DND-41 (cell line): Measurements from ENCODE around the gene GRM4.

Experiments used
- ATAC-seq: fragments of 200-7000 bp; cut with Tn5 transposase; 3 replicates; pipeline ENCODE4 v1.9.1; 2021; ENCODE audit warnings: low read depth; ENCODE audit not compliant: insufficient read depth
- DNase-seq: peaks from one replicate; pipeline ENCODE4 v3.0.0-alpha.2; 2020
- H2AFZ ChIP-seq: 2 replicates; pipeline ENCODE4 v1.6.0; 2012; ENCODE audit warnings: low read depth, low read length
- H3K27ac ChIP-seq: 2 replicates; pipeline ENCODE4 v1.5.1; 2012; ENCODE audit warnings: low read length, inconsistent platforms
- H3K27me3 ChIP-seq: fragments of 200-600 bp; sonication (generic); 2 replicates; pipeline ENCODE4 v1.6.0; 2012; ENCODE audit warnings: low read length, mild to moderate bottlenecking, inconsistent platforms; ENCODE audit not compliant: insufficient read depth, poor library complexity
- H3K36me3 ChIP-seq: 2 replicates; pipeline ENCODE4 v1.5.1; 2012; ENCODE audit warnings: low read length, inconsistent platforms; ENCODE audit not compliant: insufficient read depth
- H3K4me1 ChIP-seq: 2 replicates; pipeline ENCODE4 v1.5.1; 2012; ENCODE audit warnings: mild to moderate bottlenecking, low read length; ENCODE audit not compliant: insufficient read depth
- H3K4me2 ChIP-seq: 2 replicates; pipeline ENCODE4 v1.6.0; 2012; ENCODE audit warnings: mild to moderate bottlenecking, moderate library complexity, low read length, inconsistent platforms; ENCODE audit not compliant: insufficient read depth
- H3K4me3 ChIP-seq, 2 experiments: fragments of 200-600 bp in 1 of 2; shearing (Covaris generic) in 1 of 2; 2 replicates each; pipeline ENCODE4 v1.5.1; 2012 to 2016; ENCODE audit warnings: inconsistent platforms in 2 of 2, low read length in 2 of 2, mild to moderate bottlenecking in 2 of 2, low read depth in 1 of 2, moderate library complexity in 1 of 2
- H3K79me2 ChIP-seq: 2 replicates; pipeline ENCODE4 v1.6.0; 2012; ENCODE audit warnings: low read length, inconsistent platforms; ENCODE audit not compliant: insufficient read depth
- H3K9ac ChIP-seq: 2 replicates; pipeline ENCODE4 v1.6.0; 2012; ENCODE audit warnings: low read depth, mild to moderate bottlenecking, inconsistent platforms, low read length, moderate library complexity
- H3K9me3 ChIP-seq: 2 replicates; pipeline ENCODE4 v1.5.1; 2012; ENCODE audit warnings: low read length, moderate library complexity, mild to moderate bottlenecking, inconsistent platforms; ENCODE audit not compliant: insufficient read depth, severe bottlenecking
- H4K20me1 ChIP-seq: 2 replicates; pipeline ENCODE4 v1.6.0; 2012; ENCODE audit warnings: low read length; ENCODE audit not compliant: insufficient read depth
- CTCF ChIP-seq: IDR thresholded peaks from 2 replicates; pipeline ENCODE4 v1.5.1; 2012; ENCODE audit warnings: borderline replicate concordance, low read length, moderate library complexity, mild to moderate bottlenecking; ENCODE audit not compliant: poor library complexity, severe bottlenecking; ENCODE audit errors: extremely low read depth
- EZH2 ChIP-seq: IDR thresholded peaks from 3 replicates; pipeline ENCODE4 v1.6.1; 2012; ENCODE audit warnings: borderline replicate concordance, low read depth, mild to moderate bottlenecking, moderate library complexity, low read length, inconsistent platforms; ENCODE audit not compliant: severe bottlenecking

Gene GRM4

DNA sequence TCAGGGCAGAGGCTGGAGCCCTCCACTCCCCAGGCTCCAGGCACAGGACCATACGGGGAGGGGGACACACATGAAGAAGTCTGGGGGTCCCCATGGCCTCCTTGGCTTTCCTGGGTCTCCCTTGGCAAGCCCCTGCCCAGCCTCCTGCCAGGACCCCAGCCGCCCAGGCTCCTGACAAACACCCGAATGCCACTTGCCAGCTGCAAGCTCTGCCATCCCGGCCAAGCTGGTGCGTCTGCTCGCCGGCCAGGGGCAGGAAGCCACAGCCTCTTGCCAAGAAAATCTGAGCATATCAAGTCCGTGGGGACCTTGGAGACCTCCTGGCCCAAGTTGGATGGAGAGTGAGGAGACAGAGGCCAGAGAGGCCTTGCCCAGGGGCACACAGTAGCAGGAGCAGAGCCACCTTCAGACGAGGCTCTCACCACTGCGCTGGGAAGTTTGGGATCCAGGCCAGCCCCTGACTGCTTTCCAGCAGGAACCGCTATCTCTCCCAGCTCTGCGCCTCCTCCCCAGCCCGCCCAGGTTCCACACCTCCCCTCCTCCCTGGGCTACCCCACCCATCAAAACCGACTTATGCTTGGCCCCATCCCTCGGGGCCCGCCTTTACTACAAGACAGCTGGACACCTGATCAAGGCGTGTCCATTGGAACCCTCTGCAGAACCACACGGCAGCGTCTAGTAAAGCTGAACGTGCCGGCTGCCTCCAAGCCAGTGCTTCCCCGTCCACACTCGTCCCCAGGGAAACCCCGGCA is 80.2 kb downstream of the GRM4 start:
- peaks cover 12% of the 10 kb centered on the region for H3K27me3 ChIP-seq
- no peak for DNase-seq
- H3K4me1 ChIP-seq: no peaks in the 10 kb centered on the region
- no peaks in the 10 kb centered on the region for H3K36me3 ChIP-seq
- TF ChIP-seq EZH2: no peak
- no peak for TF ChIP-seq CTCF
- no peak for ATAC-seq
- H2AFZ ChIP-seq: no peak overlapping the region
- peaks cover 6% of the 10 kb centered on the region for H4K20me1 ChIP-seq
- H3K9me3 ChIP-seq: no peaks in the 10 kb centered on the region
- H3K27ac ChIP-seq: no peak overlapping the region
- H3K79me2 ChIP-seq: no peaks in the 10 kb centered on the region
- no peak overlapping the region for H3K9ac ChIP-seq
- no peak overlapping the region for H3K4me2 ChIP-seq
- no peak overlapping the region for H3K4me3 ChIP-seq

GRCh38 chr6:34064675-34065074 is 81.2 kb downstream of the GRM4 start:
- Histone ChIP-seq H3K9ac (no peak overlapping the region), H3K27ac (no peak overlapping the region), H3K4me2 (no peak overlapping the region), H3K4me1 (no peaks in the 10 kb centered on the region), H2AFZ (no peak overlapping the region), H3K4me3 (no peak overlapping the region), H3K79me2 (no peaks in the 10 kb centered on the region), H3K36me3 (no peaks in the 10 kb centered on the region), H3K9me3 (no peaks in the 10 kb centered on the region), H3K27me3 (peaks cover 12% of the 10 kb centered on the region), H4K20me1 (peaks cover 3% of the 10 kb centered on the region)
- ATAC-seq (no peak), DNase-seq (no peak)
- TF ChIP-seq EZH2: no peak

DNA sequence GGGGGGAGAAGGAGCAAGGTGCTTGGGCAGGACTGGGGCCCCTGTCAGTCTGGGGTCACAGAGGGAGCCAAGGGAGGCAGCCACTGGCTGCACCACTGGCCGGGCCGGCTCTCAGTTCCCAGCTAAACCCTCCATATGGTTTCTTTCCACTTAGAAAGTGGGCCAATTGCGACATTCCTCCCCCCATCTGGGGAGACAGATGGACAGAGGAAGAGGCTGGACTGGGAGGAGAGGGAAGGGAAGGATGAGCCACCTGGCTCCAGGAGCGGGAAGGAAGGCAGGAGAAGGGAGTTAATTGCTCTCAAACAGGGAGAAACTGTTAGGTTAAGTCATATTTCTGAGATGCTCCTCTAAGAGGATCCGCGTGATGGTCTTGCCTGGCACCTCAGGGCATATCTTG is 82.2 kb downstream of the GRM4 start:
- DNase-seq: no peak
- H2AFZ ChIP-seq: no peak overlapping the region
- H3K79me2 ChIP-seq: no peaks in the 10 kb centered on the region
- H3K4me3 ChIP-seq: no peak overlapping the region
- no peaks in the 10 kb centered on the region for H3K4me1 ChIP-seq
- no peak overlapping the region for H3K27ac ChIP-seq
- H3K9me3 ChIP-seq: no peaks in the 10 kb centered on the region
- peaks cover 12% of the 10 kb centered on the region for H3K27me3 ChIP-seq
- peaks cover 6% of the 10 kb centered on the region for H4K20me1 ChIP-seq
- no peaks in the 10 kb centered on the region for H3K36me3 ChIP-seq
- ATAC-seq: no peak
- TF ChIP-seq CTCF: no peak
- TF ChIP-seq EZH2: no peak
- H3K4me2 ChIP-seq: no peak overlapping the region
- no peak overlapping the region for H3K9ac ChIP-seq

DNA sequence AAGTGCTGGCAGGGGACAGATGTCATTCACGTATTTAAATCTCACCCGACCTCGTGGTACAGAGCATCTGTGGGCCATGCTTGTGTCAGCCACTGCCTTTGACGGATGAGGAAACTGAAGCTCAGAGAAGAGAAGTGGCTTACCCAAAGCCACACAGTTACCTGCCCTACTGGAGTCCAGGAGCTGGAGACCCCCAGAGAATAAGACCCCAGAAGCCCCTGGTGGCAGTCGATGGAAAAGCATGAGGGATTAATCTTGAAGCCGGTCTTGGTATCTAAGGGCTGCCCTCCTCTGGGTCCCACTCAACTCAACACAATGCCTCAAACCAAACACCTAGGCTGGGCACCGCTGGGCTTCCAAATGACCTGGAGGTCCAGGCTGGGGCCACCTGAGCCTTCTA is 83.1 kb downstream of the GRM4 start:
- no peak for ATAC-seq
- Histone ChIP-seq H3K4me3 (no peak overlapping the region), H3K4me2 (no peak overlapping the region), H3K79me2 (no peaks in the 10 kb centered on the region), H3K9ac (no peak overlapping the region), H4K20me1 (peaks cover 7% of the 10 kb centered on the region), H3K27ac (no peak overlapping the region), H2AFZ (no peak overlapping the region), H3K36me3 (no peaks in the 10 kb centered on the region), H3K27me3 (peaks cover 12% of the 10 kb centered on the region), H3K9me3 (no peaks in the 10 kb centered on the region), H3K4me1 (no peaks in the 10 kb centered on the region)
- no peak for DNase-seq
- peak; percentile 31 for TF ChIP-seq CTCF
- TF ChIP-seq EZH2: no peak
